Adrenal gland (tissue), 5 donors: ENCODE measurements around the gene CBLC.

Experiments used
- CTCF ChIP-seq, 6 experiments: fragments of 450-650 bp in 4 of 6; fragments of 200-600 bp in 2 of 6; sonication (generic) in 1 of 6; IDR thresholded peaks; 1 replicate in 5 of 6; 2 replicates in 1 of 6; pipeline versions ENCODE4 v1.5.1 to v1.8.0; 2016 to 2021; ENCODE audit warnings: antibody characterized with exemption in 6 of 6, mild to moderate bottlenecking in 2 of 6, moderate library complexity in 1 of 6
- POLR2A ChIP-seq, 2 donors: fragments of 450-650 bp; IDR thresholded peaks; one replicate each; pipeline ENCODE4 v1.6.1; 2017; ENCODE audit warnings: antibody characterized with exemption in 2 of 2, mild to moderate bottlenecking in 2 of 2, moderate library complexity in 1 of 2
- donor health status: DM: no; HTN: no; CAD: no.

GRCh38 chr19:44785271-44785670 is 7.6 kb downstream of the CBLC start:
- TF ChIP-seq POLR2A (IDR thresholded peaks at IDR 0.05) (no peak), CTCF (IDR thresholded peaks at IDR 0.05) (no peak)
